KMS-11 (cell line): Measurements from ENCODE around the gene PM20D1.
A peak's percentile ranks its signal among the peaks of the same experiment; 100 is the strongest.

ENCODE experiments used
- H2AFZ ChIP-seq: fragments of 200-600 bp; sonication (generic); 2 replicates; pipeline ENCODE4 v1.6.1; 2016; ENCODE audit warnings: antibody characterized with exemption, mixed run types, low read depth
- H3K27ac ChIP-seq: fragments of 200-600 bp; sonication (generic); 2 replicates; pipeline ENCODE4 v1.6.1; 2016; ENCODE audit warnings: mild to moderate bottlenecking, mixed run types
- H3K27me3 ChIP-seq: fragments of 200-600 bp; sonication (generic); 2 replicates; pipeline ENCODE4 v1.6.1; 2017; ENCODE audit warnings: mild to moderate bottlenecking, low read depth, mixed run types, moderate library complexity; ENCODE audit not compliant: insufficient read depth
- H3K36me3 ChIP-seq: fragments of 200-600 bp; sonication (generic); 2 replicates; pipeline ENCODE4 v1.6.1; 2017; ENCODE audit warnings: mild to moderate bottlenecking, mixed run types; ENCODE audit not compliant: insufficient read depth
- H3K4me1 ChIP-seq: fragments of 200-600 bp; sonication (generic); 2 replicates; pipeline ENCODE4 v1.6.1; 2016; ENCODE audit warnings: mild to moderate bottlenecking, low read depth, mixed run types; ENCODE audit not compliant: poor library complexity, severe bottlenecking
- H3K4me2 ChIP-seq: fragments of 200-600 bp; sonication (generic); 2 replicates; pipeline ENCODE4 v1.7.0; 2016; ENCODE audit warnings: mild to moderate bottlenecking, mixed run types
- H3K4me3 ChIP-seq: fragments of 200-600 bp; sonication (generic); IDR thresholded peaks from 2 replicates; pipeline ENCODE4 v1.6.1; 2017; ENCODE audit warnings: low read depth, low read length, mixed read lengths; ENCODE audit not compliant: insufficient read depth
- H3K79me2 ChIP-seq: fragments of 200-600 bp; sonication (generic); 2 replicates; pipeline ENCODE4 v1.6.1; 2016; ENCODE audit warnings: low read depth, mixed run types; ENCODE audit not compliant: insufficient read depth
- H3K9ac ChIP-seq: fragments of 200-600 bp; sonication (generic); 2 replicates; pipeline ENCODE4 v1.6.1; 2016; ENCODE audit warnings: mild to moderate bottlenecking, mixed run types
- H4K20me1 ChIP-seq: fragments of 200-600 bp; sonication (generic); 2 replicates; pipeline ENCODE4 v1.6.1; 2016; ENCODE audit warnings: mild to moderate bottlenecking, mixed run types; ENCODE audit not compliant: insufficient read depth
- TF ChIP-seq, protein P1 (sequence below): fragments of 200-600 bp; sonication (generic); conservative IDR thresholded peaks from 2 replicates; pipeline ENCODE4 v1.6.1; 2017; ENCODE audit warnings: low read depth, mild to moderate bottlenecking, antibody characterized with exemption, low read length, moderate library complexity, mixed read lengths

Gene PM20D1

DNA sequence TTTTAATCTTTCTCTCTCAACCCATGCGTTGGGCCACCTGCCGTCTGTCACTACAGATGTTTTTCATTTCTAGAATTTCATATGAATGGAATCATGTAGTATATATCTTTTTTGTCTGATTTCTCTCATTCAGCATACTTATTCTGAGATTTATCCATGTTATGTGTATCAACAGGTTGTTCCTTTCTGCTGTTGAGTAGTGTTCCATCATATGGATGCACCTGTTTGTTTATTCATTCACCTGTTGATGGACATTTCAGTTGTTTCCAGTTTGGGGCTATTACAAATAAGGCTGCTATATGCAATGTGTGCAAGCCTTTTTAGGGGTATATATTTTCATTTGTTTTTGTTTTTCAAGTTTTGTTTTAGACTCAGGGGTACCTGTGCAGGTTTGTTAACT lies 27.5 kb downstream of the PM20D1 start:
- H3K4me3 ChIP-seq: no peak overlapping the region
- no peak overlapping the region for H3K27ac ChIP-seq
- TF ChIP-seq, protein P1, sequence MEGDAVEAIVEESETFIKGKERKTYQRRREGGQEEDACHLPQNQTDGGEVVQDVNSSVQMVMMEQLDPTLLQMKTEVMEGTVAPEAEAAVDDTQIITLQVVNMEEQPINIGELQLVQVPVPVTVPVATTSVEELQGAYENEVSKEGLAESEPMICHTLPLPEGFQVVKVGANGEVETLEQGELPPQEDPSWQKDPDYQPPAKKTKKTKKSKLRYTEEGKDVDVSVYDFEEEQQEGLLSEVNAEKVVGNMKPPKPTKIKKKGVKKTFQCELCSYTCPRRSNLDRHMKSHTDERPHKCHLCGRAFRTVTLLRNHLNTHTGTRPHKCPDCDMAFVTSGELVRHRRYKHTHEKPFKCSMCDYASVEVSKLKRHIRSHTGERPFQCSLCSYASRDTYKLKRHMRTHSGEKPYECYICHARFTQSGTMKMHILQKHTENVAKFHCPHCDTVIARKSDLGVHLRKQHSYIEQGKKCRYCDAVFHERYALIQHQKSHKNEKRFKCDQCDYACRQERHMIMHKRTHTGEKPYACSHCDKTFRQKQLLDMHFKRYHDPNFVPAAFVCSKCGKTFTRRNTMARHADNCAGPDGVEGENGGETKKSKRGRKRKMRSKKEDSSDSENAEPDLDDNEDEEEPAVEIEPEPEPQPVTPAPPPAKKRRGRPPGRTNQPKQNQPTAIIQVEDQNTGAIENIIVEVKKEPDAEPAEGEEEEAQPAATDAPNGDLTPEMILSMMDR: no peak
- no peaks in the 10 kb centered on the region for H3K27me3 ChIP-seq
- no peaks in the 10 kb centered on the region for H3K36me3 ChIP-seq
- H4K20me1 ChIP-seq: no peaks in the 10 kb centered on the region
- H3K9ac ChIP-seq: no peak overlapping the region
- no peak overlapping the region for H2AFZ ChIP-seq
- H3K4me2 ChIP-seq: no peak overlapping the region
- H3K4me1 ChIP-seq: peaks cover 52% of the 10 kb centered on the region
- H3K79me2 ChIP-seq: no peaks in the 10 kb centered on the region

DNA sequence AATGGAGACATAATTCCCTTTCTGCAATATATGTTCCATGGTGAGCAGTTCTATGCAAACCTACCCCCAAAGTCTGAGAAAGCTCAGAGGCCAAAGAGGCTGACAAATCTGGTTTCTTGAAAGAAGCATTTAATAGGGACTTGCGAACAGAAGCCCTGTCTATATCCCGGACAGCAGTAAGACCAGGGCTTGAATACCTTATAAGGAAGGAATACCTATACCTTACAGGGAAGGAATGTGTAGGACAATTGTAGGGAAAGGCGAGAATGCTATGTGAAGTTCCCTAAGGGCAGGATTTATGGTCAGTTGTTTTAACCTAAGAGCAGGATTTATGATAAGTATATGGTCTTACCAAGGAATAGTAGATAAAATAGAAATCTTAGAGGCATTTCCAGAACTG lies 31.9 kb downstream of the PM20D1 start:
- Histone ChIP-seq H4K20me1 (no peaks in the 10 kb centered on the region), H3K27me3 (no peaks in the 10 kb centered on the region; the same call in 1 of the 2 replicates), H3K9ac (no peak overlapping the region), H3K27ac (no peak overlapping the region), H3K79me2 (no peaks in the 10 kb centered on the region), H2AFZ (no peak overlapping the region), H3K36me3 (no peaks in the 10 kb centered on the region), H3K4me3 (no peak overlapping the region), H3K4me1 (peaks cover 13% of the 10 kb centered on the region), H3K4me2 (no peak overlapping the region)
- TF ChIP-seq, protein P1: no peak

GRCh38 chr1:205817364-205817763 lies 32.6 kb downstream of the PM20D1 start:
- Histone ChIP-seq H3K27ac (no peak overlapping the region), H3K36me3 (no peaks in the 10 kb centered on the region), H2AFZ (no peak overlapping the region), H3K27me3 (no peaks in the 10 kb centered on the region; the same call in 1 of the 2 replicates), H3K4me1 (peaks cover 7% of the 10 kb centered on the region), H4K20me1 (no peaks in the 10 kb centered on the region), H3K4me3 (no peak overlapping the region), H3K79me2 (no peaks in the 10 kb centered on the region), H3K9ac (no peak overlapping the region), H3K4me2 (no peak overlapping the region)
- TF ChIP-seq, protein P1: no peak

GRCh38 chr1:205813755-205814058 lies 36.2 kb downstream of the PM20D1 start:
- peak overlapping the region; percentile 69; the same call in 1 of the 2 replicates for H3K9ac ChIP-seq
- H3K27ac ChIP-seq: no peak overlapping the region
- peak overlapping the region; percentile 88 for H3K4me2 ChIP-seq
- no peaks in the 10 kb centered on the region; the same call in 1 of the 2 replicates for H3K27me3 ChIP-seq
- H3K36me3 ChIP-seq: peaks cover 3% of the 10 kb centered on the region; the same call in 1 of the 2 replicates
- H2AFZ ChIP-seq: peak overlapping the region; percentile 91
- no peaks in the 10 kb centered on the region for H4K20me1 ChIP-seq
- TF ChIP-seq, protein P1: no peak
- H3K4me1 ChIP-seq: peaks cover 5% of the 10 kb centered on the region
- no peaks in the 10 kb centered on the region for H3K79me2 ChIP-seq
- no peak overlapping the region for H3K4me3 ChIP-seq
